ENCODE measurements around the gene DYSF.

DYSF gene

GRCh38 chr2:71502941-71503738, 49.8 kb downstream of the DYSF start:
- ChIA-PET CTCF (interaction anchor here (0.6 kb wide), 1 partner anchor 27 kb away, joined by 3 read pairs; no protein-coding TSS in a partner anchor), POLR2A (no interaction called here)
- DNase-seq (ENCODE audit: extremely low spot score) = no peak
- TF ChIP-seq ZNF384 (IDR thresholded peaks at IDR 0.05) (no peak), L3MBTL2 (conservative IDR thresholded peaks at IDR 0.05) (no peak), LEF1 (IDR thresholded peaks at IDR 0.05; ENCODE audit: borderline replicate concordance) (no peak), ARNT (IDR thresholded peaks at IDR 0.05) (no peak), HDGF (IDR thresholded peaks at IDR 0.05; ENCODE audit: borderline replicate concordance) (no peak), SUZ12 (IDR thresholded peaks at IDR 0.05) (no peak), FOXA1 (IDR thresholded peaks at IDR 0.05) (no peak), NFRKB (IDR thresholded peaks at IDR 0.05) (no peak), ELF4 (IDR thresholded peaks at IDR 0.05) (no peak), TARDBP (IDR thresholded peaks at IDR 0.05) (no peak), SP1 (IDR thresholded peaks at IDR 0.05) (no peak), FOXM1 (IDR thresholded peaks at IDR 0.05; ENCODE audit: borderline replicate concordance) (no peak), FOXK2 (IDR thresholded peaks at IDR 0.05) (no peak), BHLHE40 (IDR thresholded peaks at IDR 0.05; ENCODE audit: borderline replicate concordance) (no peak), CTBP1 (IDR thresholded peaks at IDR 0.05; ENCODE audit: borderline replicate concordance) (no peak)
- TF ChIP-seq, protein P1, sequence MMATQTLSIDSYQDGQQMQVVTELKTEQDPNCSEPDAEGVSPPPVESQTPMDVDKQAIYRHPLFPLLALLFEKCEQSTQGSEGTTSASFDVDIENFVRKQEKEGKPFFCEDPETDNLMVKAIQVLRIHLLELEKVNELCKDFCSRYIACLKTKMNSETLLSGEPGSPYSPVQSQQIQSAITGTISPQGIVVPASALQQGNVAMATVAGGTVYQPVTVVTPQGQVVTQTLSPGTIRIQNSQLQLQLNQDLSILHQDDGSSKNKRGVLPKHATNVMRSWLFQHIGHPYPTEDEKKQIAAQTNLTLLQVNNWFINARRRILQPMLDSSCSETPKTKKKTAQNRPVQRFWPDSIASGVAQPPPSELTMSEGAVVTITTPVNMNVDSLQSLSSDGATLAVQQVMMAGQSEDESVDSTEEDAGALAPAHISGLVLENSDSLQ (IDR thresholded peaks at IDR 0.05) = no peak

GRCh38 chr2:71503837-71504236, 50.5 kb downstream of the DYSF start:
- ChIA-PET POLR2A (no interaction called here), CTCF (interaction anchor here (0.6 kb wide), 1 partner anchor 26 kb away, joined by 3 read pairs; no protein-coding TSS in a partner anchor)
- DNase-seq (ENCODE audit: extremely low spot score) = no peak
- no peak for TF ChIP-seq ARNT (IDR thresholded peaks at IDR 0.05)
- TF ChIP-seq, protein P1 (IDR thresholded peaks at IDR 0.05) = no peak
- no peak for TF ChIP-seq TARDBP (IDR thresholded peaks at IDR 0.05)
- TF ChIP-seq HDGF (IDR thresholded peaks at IDR 0.05; ENCODE audit: borderline replicate concordance) = no peak
- no peak for TF ChIP-seq FOXM1 (IDR thresholded peaks at IDR 0.05; ENCODE audit: borderline replicate concordance)
- TF ChIP-seq NFRKB (IDR thresholded peaks at IDR 0.05) = no peak

GRCh38 chr2:71504611-71505010, 51.2 kb downstream of the DYSF start:
- ChIA-PET CTCF (interaction anchor here (1.4 kb wide), 1 partner anchor 348 kb away, joined by 3 read pairs; no protein-coding TSS in a partner anchor), POLR2A (no interaction called here)
- TF ChIP-seq LEF1 (IDR thresholded peaks at IDR 0.05; ENCODE audit: borderline replicate concordance) (no peak), FOXK2 (IDR thresholded peaks at IDR 0.05) (no peak), L3MBTL2 (conservative IDR thresholded peaks at IDR 0.05) (no peak), ZNF384 (IDR thresholded peaks at IDR 0.05) (no peak), FOXA1 (IDR thresholded peaks at IDR 0.05) (no peak), BHLHE40 (IDR thresholded peaks at IDR 0.05; ENCODE audit: borderline replicate concordance) (no peak), FOXM1 (IDR thresholded peaks at IDR 0.05; ENCODE audit: borderline replicate concordance) (no peak), ELF4 (IDR thresholded peaks at IDR 0.05) (no peak), TARDBP (IDR thresholded peaks at IDR 0.05) (no peak), HDGF (IDR thresholded peaks at IDR 0.05; ENCODE audit: borderline replicate concordance) (no peak), SUZ12 (IDR thresholded peaks at IDR 0.05) (no peak), SP1 (IDR thresholded peaks at IDR 0.05) (no peak), CTBP1 (IDR thresholded peaks at IDR 0.05; ENCODE audit: borderline replicate concordance) (no peak), ARNT (IDR thresholded peaks at IDR 0.05) (no peak), NFRKB (IDR thresholded peaks at IDR 0.05) (no peak)
- TF ChIP-seq, protein P1 (IDR thresholded peaks at IDR 0.05) = no peak
- no peak for DNase-seq (ENCODE audit: extremely low spot score)

- ChIA-PET POLR2A (no interaction called here), CTCF (interaction anchor here (0.7 to 1.4 kb wide), 2 partner anchors 44 to 348 kb away, joined by 3 read pairs; no protein-coding TSS in a partner anchor)
- TF ChIP-seq SP1 (IDR thresholded peaks at IDR 0.05) (no peak), ELF4 (IDR thresholded peaks at IDR 0.05) (no peak)
- DNase-seq (ENCODE audit: extremely low spot score) = no peak
Measured at GRCh38 chr2:71505086-71505769, 51.9 kb downstream of the DYSF start.

DNA sequence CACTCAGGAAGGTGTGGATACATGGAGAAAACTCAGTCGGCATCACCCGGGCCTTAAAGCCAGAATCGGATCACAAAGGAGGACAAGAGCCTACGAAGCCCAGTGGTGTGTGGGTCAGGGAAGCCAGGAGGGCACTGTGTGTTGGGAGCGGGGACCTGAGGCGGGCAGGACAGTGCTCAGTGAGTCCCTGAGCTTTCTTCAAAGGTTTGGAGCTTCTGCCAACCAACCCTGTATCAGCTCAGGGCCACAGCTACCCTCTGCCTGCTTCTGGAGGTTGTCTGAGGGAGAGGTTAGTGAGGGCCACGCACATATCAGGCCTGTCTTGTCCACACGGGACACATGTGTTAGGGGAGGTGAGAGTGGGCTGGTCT, 52.4 kb downstream of the DYSF start:
- DNase-seq (ENCODE audit: extremely low spot score) = no peak
- CTCF ChIA-PET = interaction anchor here (0.7 to 1.4 kb wide), 2 partner anchors 44 to 349 kb away, joined by 3 read pairs; no protein-coding TSS in a partner anchor
- TF ChIP-seq ARNT (IDR thresholded peaks at IDR 0.05) (no peak), BHLHE40 (IDR thresholded peaks at IDR 0.05; ENCODE audit: borderline replicate concordance) (no peak), NFRKB (IDR thresholded peaks at IDR 0.05) (no peak)
- POLR2A ChIA-PET = no interaction called here
